Karpas-422 (cell line): Measurements from ENCODE around the gene SP9. TPM values are rescaled to one million over a fixed set of nuclear protein-coding genes. Genes with fewer than 3 reads are reported as not detected.
"Not testable (repeated sequence)": the region's sequence is repeated elsewhere in the genome, so short reads cannot be mapped to it uniquely, and the experiment has no call there.

Experiments used
- DNase-seq: peaks from one replicate; pipeline ENCODE4 v3.0.0-alpha.2; 2015
- H2AFZ ChIP-seq: fragments of 200-600 bp; sonication (generic); 2 replicates; pipeline ENCODE4 v1.6.1; 2014; ENCODE audit warnings: antibody characterized with exemption, low read length, mixed read lengths
- H3K27ac ChIP-seq: fragments of 200-600 bp; sonication (generic); 2 replicates; pipeline ENCODE4 v1.5.1; 2014; ENCODE audit warnings: mild to moderate bottlenecking, low read length, moderate library complexity
- H3K27me3 ChIP-seq: fragments of 200-600 bp; sonication (generic); 2 replicates; pipeline ENCODE4 v1.6.1; 2014; ENCODE audit warnings: low read length, mixed read lengths
- H3K36me3 ChIP-seq: fragments of 200-600 bp; sonication (generic); 2 replicates; pipeline ENCODE4 v1.6.1; 2014; ENCODE audit warnings: low read length, mixed read lengths; ENCODE audit not compliant: insufficient read depth
- H3K4me1 ChIP-seq: fragments of 200-600 bp; sonication (generic); 2 replicates; pipeline ENCODE4 v1.6.1; 2014; ENCODE audit warnings: mild to moderate bottlenecking, low read length, mixed read lengths
- H3K4me2 ChIP-seq: fragments of 200-600 bp; sonication (generic); 2 replicates; pipeline ENCODE4 v1.6.1; 2014; ENCODE audit warnings: low read length, low read depth, mild to moderate bottlenecking; ENCODE audit not compliant: poor library complexity, severe bottlenecking
- H3K4me3 ChIP-seq: fragments of 200-600 bp; sonication (generic); 2 replicates; pipeline ENCODE4 v1.5.1; 2014; ENCODE audit warnings: mild to moderate bottlenecking, antibody characterized with exemption, low read length, mixed read lengths
- H3K79me2 ChIP-seq: fragments of 200-600 bp; sonication (generic); 2 replicates; pipeline ENCODE4 v1.6.1; 2014; ENCODE audit warnings: mild to moderate bottlenecking, low read length, mixed read lengths
- H3K9ac ChIP-seq: fragments of 200-600 bp; sonication (generic); 2 replicates; pipeline ENCODE4 v1.6.0; 2014; ENCODE audit warnings: low read length
- H3K9me2 ChIP-seq: fragments of 200-600 bp; sonication (generic), shearing (Covaris generic); replicated peaks from 2 replicates; pipeline ENCODE4 v1.6.0; 2014; ENCODE audit warnings: mild to moderate bottlenecking, low read length, moderate library complexity; ENCODE audit not compliant: insufficient read depth
- H3K9me3 ChIP-seq: fragments of 300-700, 200-600 bp; sonication (generic); 2 replicates; pipeline ENCODE4 v1.6.1; 2014; ENCODE audit warnings: low read length, mixed read lengths
- H4K20me1 ChIP-seq: fragments of 200-600 bp; sonication (generic); 2 replicates; pipeline ENCODE4 v1.6.1; 2014; ENCODE audit warnings: mild to moderate bottlenecking, antibody characterized with exemption, low read length, low read depth; ENCODE audit not compliant: insufficient read depth
- total RNA-seq: library from RNA; depleted of rRNA; stranded (reverse); fragments of >200 nt; shearing (Covaris generic); gene quantifications from 2 replicates; pipeline ENCODE4 v1.2.3, GENCODE V29; 2014; ENCODE audit warnings: low replicate concordance

SP9 gene
- total RNA-seq, 1 experiment from 2014 or later = not detected

DNA sequence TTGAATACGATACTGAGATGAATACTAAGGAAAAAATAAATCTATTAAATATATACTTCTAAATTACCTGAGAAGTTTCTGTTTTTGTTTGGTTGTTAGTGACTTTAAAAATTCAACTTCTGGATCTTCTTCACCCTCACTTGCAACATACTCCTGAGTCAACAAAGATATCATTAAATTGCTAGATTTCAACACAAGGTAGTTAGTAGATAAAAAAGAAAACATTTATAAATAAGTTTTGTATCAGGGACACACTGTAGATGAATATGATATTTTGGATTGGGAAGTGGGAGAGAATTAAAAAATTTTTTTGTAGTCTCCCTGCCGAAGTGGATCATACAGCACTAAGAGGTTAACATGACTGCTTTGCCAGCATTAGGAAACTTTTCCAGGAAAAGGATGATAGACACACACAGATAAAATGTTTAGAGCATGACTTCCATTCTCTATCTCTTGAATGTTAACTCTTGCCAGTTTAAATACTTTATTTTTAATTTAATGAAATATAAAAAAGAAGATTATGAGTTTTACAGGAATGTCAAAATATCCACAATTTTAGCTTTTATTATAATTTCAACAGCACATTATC lies 15.9 kb downstream of the SP9 start:
- H4K20me1 ChIP-seq = no peaks in the 10 kb centered on the region
- no peak overlapping the region for H3K4me3 ChIP-seq
- H3K27ac ChIP-seq = no peak overlapping the region
- no peaks in the 10 kb centered on the region for H3K9me2 ChIP-seq
- H2AFZ ChIP-seq = no peak overlapping the region
- H3K9me3 ChIP-seq = no peaks in the 10 kb centered on the region
- no peak for DNase-seq
- H3K4me2 ChIP-seq = no peak overlapping the region
- H3K36me3 ChIP-seq = peaks cover 4% of the 10 kb centered on the region; the same call in 1 of the 2 replicates
- no peaks in the 10 kb centered on the region; the same call in 1 of the 2 replicates for H3K79me2 ChIP-seq
- no peaks in the 10 kb centered on the region for H3K27me3 ChIP-seq
- no peaks in the 10 kb centered on the region for H3K4me1 ChIP-seq
- H3K9ac ChIP-seq = no peak overlapping the region

GRCh38 chr2:174353004-174353403 lies 18.2 kb downstream of the SP9 start:
- Histone ChIP-seq H3K36me3 (peaks cover 4% of the 10 kb centered on the region; the same call in 1 of the 2 replicates), H3K4me2 (no peak overlapping the region)
- no peak for DNase-seq

DNA sequence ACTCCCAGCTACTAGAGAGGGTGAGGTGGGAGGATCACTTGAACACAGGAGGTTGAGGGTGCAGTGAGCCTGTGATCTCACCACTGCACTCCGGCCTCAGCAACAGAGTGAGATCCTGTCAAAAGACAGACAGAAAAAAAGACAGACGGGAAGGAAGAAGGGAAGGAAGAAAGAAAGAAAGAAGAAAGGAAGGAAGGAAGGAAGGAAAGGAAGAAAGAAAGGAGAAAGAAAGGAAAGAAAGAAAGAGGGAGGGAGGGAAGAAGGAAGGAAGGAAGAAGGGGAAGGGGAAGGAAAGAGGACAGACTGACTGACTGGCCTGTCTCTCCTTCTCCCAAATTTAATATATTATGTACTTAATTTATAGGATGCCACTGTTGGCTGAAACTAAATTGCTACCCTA lies 21.6 kb downstream of the SP9 start:
- no peak overlapping the region for H3K27ac ChIP-seq
- H3K9ac ChIP-seq = no peak overlapping the region
- no peak overlapping the region for H3K4me3 ChIP-seq
- no peak for DNase-seq
- H3K9me3 ChIP-seq = no peaks in the 10 kb centered on the region
- no peaks in the 10 kb centered on the region for H3K4me1 ChIP-seq
- H3K9me2 ChIP-seq = no peaks in the 10 kb centered on the region
- H3K36me3 ChIP-seq = no peaks in the 10 kb centered on the region; the same call in 1 of the 2 replicates
- H2AFZ ChIP-seq = no peak overlapping the region
- H3K27me3 ChIP-seq = no peaks in the 10 kb centered on the region
- H4K20me1 ChIP-seq = no peaks in the 10 kb centered on the region
- no peaks in the 10 kb centered on the region; the same call in 1 of the 2 replicates for H3K79me2 ChIP-seq
- no peak overlapping the region for H3K4me2 ChIP-seq

More at GRCh38 chr2:174353004-174353403, 18.2 kb downstream of the SP9 start:
- H3K9ac ChIP-seq = no peak overlapping the region
- no peaks in the 10 kb centered on the region for H3K4me1 ChIP-seq
- H3K4me3 ChIP-seq = no peak overlapping the region
- no peaks in the 10 kb centered on the region for H3K27me3 ChIP-seq
- H2AFZ ChIP-seq = no peak overlapping the region
- H3K9me3 ChIP-seq = no peaks in the 10 kb centered on the region
- no peak overlapping the region for H3K27ac ChIP-seq
- H3K79me2 ChIP-seq = no peaks in the 10 kb centered on the region; the same call in 1 of the 2 replicates
- no peaks in the 10 kb centered on the region for H4K20me1 ChIP-seq
- no peaks in the 10 kb centered on the region for H3K9me2 ChIP-seq

GRCh38 chr2:174359663-174360062 lies 24.9 kb downstream of the SP9 start:
- not testable (repeated sequence) for H3K4me3 ChIP-seq, H3K4me2 ChIP-seq, H3K9me3 ChIP-seq, H4K20me1 ChIP-seq, H2AFZ ChIP-seq, H3K9me2 ChIP-seq, H3K9ac ChIP-seq, H3K79me2 ChIP-seq, DNase-seq, H3K4me1 ChIP-seq, H3K36me3 ChIP-seq, H3K27ac ChIP-seq, H3K27me3 ChIP-seq

DNA sequence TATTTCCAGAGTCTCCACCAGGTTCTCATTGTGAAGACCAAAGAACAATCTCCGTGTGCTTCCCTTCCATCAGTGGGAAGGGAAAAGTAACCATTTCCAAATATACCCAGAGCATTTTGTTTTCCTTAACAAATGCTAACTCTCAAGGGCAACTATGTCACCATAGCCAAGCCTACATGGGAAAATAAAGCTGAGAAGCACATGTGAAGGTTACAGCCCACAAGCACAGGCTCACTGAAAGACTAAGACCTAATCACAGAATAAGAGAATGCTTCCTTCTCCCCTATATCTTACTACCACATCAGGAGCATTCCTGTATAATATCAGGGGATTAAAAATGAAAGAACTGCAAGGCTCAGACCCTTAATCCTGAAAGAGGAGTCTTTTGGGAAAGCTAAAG lies 28.2 kb downstream of the SP9 start:
- Histone ChIP-seq H3K27ac (no peak overlapping the region), H3K4me3 (no peak overlapping the region), H3K4me2 (no peak overlapping the region), H3K36me3 (peaks cover 15% of the 10 kb centered on the region), H2AFZ (no peak overlapping the region), H3K27me3 (no peaks in the 10 kb centered on the region), H4K20me1 (no peaks in the 10 kb centered on the region), H3K9me3 (no peaks in the 10 kb centered on the region; the same call in 1 of the 2 replicates), H3K9me2 (no peaks in the 10 kb centered on the region), H3K79me2 (peaks cover 5% of the 10 kb centered on the region; the same call in 1 of the 2 replicates), H3K9ac (no peak overlapping the region), H3K4me1 (no peaks in the 10 kb centered on the region)
- no peak for DNase-seq

GRCh38 chr2:174363492-174364225 lies 28.9 kb downstream of the SP9 start:
- not testable (repeated sequence) for H3K27ac ChIP-seq, H2AFZ ChIP-seq, H3K9ac ChIP-seq, H3K4me3 ChIP-seq, H3K4me2 ChIP-seq, H3K27me3 ChIP-seq, H3K9me3 ChIP-seq, H3K4me1 ChIP-seq, H3K79me2 ChIP-seq, H3K9me2 ChIP-seq, DNase-seq, H4K20me1 ChIP-seq
- peaks cover 15% of the 10 kb centered on the region for H3K36me3 ChIP-seq

- Histone ChIP-seq H3K4me1 (peaks cover 9% of the 10 kb centered on the region), H3K4me2 (no peak overlapping the region), H3K9me3 (no peaks in the 10 kb centered on the region; the same call in 1 of the 2 replicates), H3K79me2 (peaks cover 7% of the 10 kb centered on the region; the same call in 1 of the 2 replicates), H3K4me3 (no peak overlapping the region), H3K27ac (no peak overlapping the region), H3K36me3 (peaks cover 15% of the 10 kb centered on the region), H2AFZ (no peak overlapping the region), H3K27me3 (no peaks in the 10 kb centered on the region), H3K9me2 (no peaks in the 10 kb centered on the region), H4K20me1 (no peaks in the 10 kb centered on the region), H3K9ac (no peak overlapping the region)
- DNase-seq = no peak
These were observed 29.9 kb downstream of the SP9 start for GRCh38 chr2:174364628-174365027.

GRCh38 chr2:174365571-174365970 lies 30.8 kb downstream of the SP9 start:
- Histone ChIP-seq H2AFZ (no peak overlapping the region), H3K9me2 (no peaks in the 10 kb centered on the region), H3K36me3 (peaks cover 15% of the 10 kb centered on the region), H3K4me3 (no peak overlapping the region), H3K79me2 (peaks cover 7% of the 10 kb centered on the region; the same call in 1 of the 2 replicates), H3K4me1 (peaks cover 9% of the 10 kb centered on the region), H3K4me2 (no peak overlapping the region), H3K27ac (no peak overlapping the region), H3K9me3 (no peaks in the 10 kb centered on the region; the same call in 1 of the 2 replicates), H4K20me1 (no peaks in the 10 kb centered on the region), H3K27me3 (no peaks in the 10 kb centered on the region), H3K9ac (no peak overlapping the region)
- no peak for DNase-seq
